Sigmoid colon (tissue), 7 donors: ENCODE results near the gene TKT. TPM values are rescaled to one million over a fixed set of nuclear protein-coding genes. Genes with fewer than 3 reads are reported as not detected.

Experiments
- DNase-seq: peaks from one replicate; pipeline ENCODE4 v3.0.0-alpha.2; 2019
- H3K27ac ChIP-seq, 4 donors: fragments of 200-600 bp; sonication (generic); one replicate each; pipeline ENCODE4 v1.5.1; 2016 to 2019; ENCODE audit warnings: mild to moderate bottlenecking in 1 of 4
- H3K27me3 ChIP-seq, 3 donors: fragments of 200-600 bp; sonication (generic); one replicate each; pipeline ENCODE4 v1.5.1; 2019; ENCODE audit warnings: mild to moderate bottlenecking in 1 of 3
- H3K36me3 ChIP-seq, 4 donors: fragments of 200-600 bp; sonication (generic); one replicate each; pipeline ENCODE4 v1.5.1; 2016 to 2019
- H3K4me1 ChIP-seq, 4 donors: fragments of 200-600 bp; sonication (generic); one replicate each; pipeline ENCODE4 v1.5.1; 2017 to 2019
- H3K4me3 ChIP-seq, 4 donors: fragments of 200-600 bp; sonication (generic); one replicate each; pipeline ENCODE4 v1.5.1; 2017 to 2019; ENCODE audit warnings: mild to moderate bottlenecking in 2 of 4, moderate library complexity in 1 of 4
- H3K9me3 ChIP-seq, 4 donors: fragments of 200-600 bp in 3 of 4; sonication (generic) in 3 of 4; one replicate each; pipeline versions ENCODE4 v1.5.1 to v1.6.1; 2013 to 2019
- EP300 ChIP-seq, 4 donors: sonication (generic); formaldehyde crosslinking; IDR thresholded peaks; one replicate each; pipeline ENCODE4 v1.6.1; 2017; ENCODE audit warnings: antibody characterized with exemption in 4 of 4
- POLR2A ChIP-seq, 2 donors: fragments of 450-650 bp; IDR thresholded peaks; one replicate each; pipeline ENCODE4 v1.6.1; 2016; ENCODE audit warnings: antibody characterized with exemption in 2 of 2, mild to moderate bottlenecking in 2 of 2, moderate library complexity in 2 of 2
- POLR2AphosphoS5 ChIP-seq, 4 donors: sonication (generic); formaldehyde crosslinking; IDR thresholded peaks; one replicate each; pipeline ENCODE4 v1.6.1; 2017; ENCODE audit warnings: antibody characterized with exemption in 4 of 4
- WGBS, 2 donors: extraction: QIAGEN DNeasy Blood & Tissue Kit; methylation state at CpG; one replicate each; pipeline ENCODE4 v1.1.7; 2013; 5-methylcytosine and 5-hydroxymethylcytosine counted together
- intact Hi-C: fragments of 100-400 bp; cut with DNase I; formaldehyde crosslinking; loops from one replicate; pipeline ENCODE4 v1.15.1; 2023
- polyA plus RNA-seq, 3 donors: library from polyadenylated mRNA; stranded (reverse); fragments of 200-250 nt; gene quantifications; one replicate each; pipeline ENCODE4 v1.2.3, GENCODE V29; 2013
- total RNA-seq, 4 donors: library from RNA; depleted of rRNA; stranded (reverse); fragments of >200 nt; gene quantifications; one replicate each; pipeline ENCODE4 v1.1.0, GENCODE V29; 2016
- TF ChIP-seq, protein P1 (sequence below), 4 experiments: fragments of 450-650 bp in 3 of 4; fragments of 200-600 bp in 1 of 4; IDR thresholded peaks; one replicate each; pipeline ENCODE4 v1.5.1; 2016 to 2019; ENCODE audit warnings: antibody characterized with exemption in 4 of 4, mild to moderate bottlenecking in 3 of 4, moderate library complexity in 2 of 4
- donor health status: healthy with polysubstance abuse.
- donor health status: Bipolar disorder and iron deficiency.
- donor health status: healthy.

Gene TKT
- total and polyA plus RNA-seq, 7 donors: 88.9 to 305 (median 184) TPM

GRCh38 chr3:53286727-53287126 lies 30.9 kb upstream of the TKT start:
- intact Hi-C loops: no loop called here
- H3K27me3 ChIP-seq: no peaks in the 10 kb centered on the region
- peaks cover 0 to 34% (median 2%) of the 10 kb centered on the region in 4 donors for H3K36me3 ChIP-seq
- 84 to 89% methylated on average over 1 of the region's 1 CpG for WGBS, 2 donors
- no peak overlapping the region for H3K4me3 ChIP-seq
- DNase-seq: no peak
- peaks cover 0 to 34% (median 25%) of the 10 kb centered on the region in 4 donors for H3K4me1 ChIP-seq
- peak overlapping the region; percentile 69 to 78 (median 75) for H3K27ac ChIP-seq
- TF ChIP-seq POLR2A (IDR thresholded peaks at IDR 0.05): no peak
- TF ChIP-seq, protein P1, sequence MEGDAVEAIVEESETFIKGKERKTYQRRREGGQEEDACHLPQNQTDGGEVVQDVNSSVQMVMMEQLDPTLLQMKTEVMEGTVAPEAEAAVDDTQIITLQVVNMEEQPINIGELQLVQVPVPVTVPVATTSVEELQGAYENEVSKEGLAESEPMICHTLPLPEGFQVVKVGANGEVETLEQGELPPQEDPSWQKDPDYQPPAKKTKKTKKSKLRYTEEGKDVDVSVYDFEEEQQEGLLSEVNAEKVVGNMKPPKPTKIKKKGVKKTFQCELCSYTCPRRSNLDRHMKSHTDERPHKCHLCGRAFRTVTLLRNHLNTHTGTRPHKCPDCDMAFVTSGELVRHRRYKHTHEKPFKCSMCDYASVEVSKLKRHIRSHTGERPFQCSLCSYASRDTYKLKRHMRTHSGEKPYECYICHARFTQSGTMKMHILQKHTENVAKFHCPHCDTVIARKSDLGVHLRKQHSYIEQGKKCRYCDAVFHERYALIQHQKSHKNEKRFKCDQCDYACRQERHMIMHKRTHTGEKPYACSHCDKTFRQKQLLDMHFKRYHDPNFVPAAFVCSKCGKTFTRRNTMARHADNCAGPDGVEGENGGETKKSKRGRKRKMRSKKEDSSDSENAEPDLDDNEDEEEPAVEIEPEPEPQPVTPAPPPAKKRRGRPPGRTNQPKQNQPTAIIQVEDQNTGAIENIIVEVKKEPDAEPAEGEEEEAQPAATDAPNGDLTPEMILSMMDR (IDR thresholded peaks at IDR 0.05): no peak
- TF ChIP-seq EP300 (IDR thresholded peaks at IDR 0.05): no peak
- TF ChIP-seq POLR2AphosphoS5 (IDR thresholded peaks at IDR 0.05): no peak
- no peaks in the 10 kb centered on the region for H3K9me3 ChIP-seq

- Histone ChIP-seq H3K4me1 (peaks cover 0 to 20% (median 13%) of the 10 kb centered on the region in 4 donors), H3K9me3 (no peaks in the 10 kb centered on the region), H3K27me3 (no peaks in the 10 kb centered on the region), H3K4me3 (no peak overlapping the region), H3K27ac (no peak overlapping the region), H3K36me3 (peaks cover 0 to 16% (median 0%) of the 10 kb centered on the region in 4 donors)
- intact Hi-C loops: no loop called here
- DNase-seq: no peak
- TF ChIP-seq POLR2AphosphoS5 (IDR thresholded peaks at IDR 0.05): no peak
- WGBS, 2 donors: 93 to 94% methylated on average over 8 of the region's 8 CpGs
Observed at GRCh38 chr3:53282581-53282980, 26.8 kb upstream of the TKT start.

DNA sequence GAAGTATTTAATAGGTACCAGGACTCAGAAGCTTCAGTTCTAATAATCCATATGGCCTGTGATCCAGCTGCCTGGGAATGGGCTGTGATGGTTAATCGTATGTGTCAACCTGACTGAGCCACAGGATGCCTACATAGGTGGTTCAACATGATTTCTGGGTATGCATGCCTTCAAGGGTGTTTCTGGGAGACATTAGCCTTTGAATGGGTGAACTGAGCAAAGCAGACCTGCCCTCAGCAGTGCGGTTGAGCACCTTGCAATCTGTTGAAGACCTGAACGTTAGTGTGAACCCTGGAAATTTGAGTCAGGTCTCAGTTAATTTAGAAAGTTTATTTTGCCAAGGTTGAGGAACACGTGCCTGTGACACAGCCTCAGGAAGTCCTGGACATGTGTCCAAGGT lies 22.8 kb upstream of the TKT start:
- no peaks in the 10 kb centered on the region for H3K36me3 ChIP-seq

GRCh38 chr3:53274938-53275605 lies 19.2 kb upstream of the TKT start:
- Histone ChIP-seq H3K27ac (no peak overlapping the region), H3K27me3 (no peaks in the 10 kb centered on the region), H3K9me3 (no peaks in the 10 kb centered on the region), H3K4me1 (peaks cover 0 to 13% (median 10%) of the 10 kb centered on the region in 4 donors), H3K4me3 (no peak overlapping the region), H3K36me3 (no peaks in the 10 kb centered on the region)
- no peak for TF ChIP-seq POLR2AphosphoS5 (IDR thresholded peaks at IDR 0.05)
- TF ChIP-seq, protein P1 (IDR thresholded peaks at IDR 0.05): no peak
- TF ChIP-seq EP300 (IDR thresholded peaks at IDR 0.05): no peak
- no peak for TF ChIP-seq POLR2A (IDR thresholded peaks at IDR 0.05)
- intact Hi-C loops: no loop called here
- WGBS, 2 donors: 40 to 53% methylated on average over 5 of the region's 5 CpGs
- peak; percentile 6 for DNase-seq

More for the DNA sequence above, 22.8 kb upstream of the TKT start:
- WGBS, 2 donors: 88 to 91% methylated on average over 4 of the region's 4 CpGs
- Histone ChIP-seq H3K27ac (no peak overlapping the region), H3K9me3 (no peaks in the 10 kb centered on the region), H3K4me3 (no peak overlapping the region), H3K27me3 (no peaks in the 10 kb centered on the region), H3K4me1 (no peaks in the 10 kb centered on the region)
- no peak for TF ChIP-seq POLR2A (IDR thresholded peaks at IDR 0.05)
- TF ChIP-seq POLR2AphosphoS5 (IDR thresholded peaks at IDR 0.05): no peak
- TF ChIP-seq, protein P1 (IDR thresholded peaks at IDR 0.05): no peak
- TF ChIP-seq EP300 (IDR thresholded peaks at IDR 0.05): no peak
- no peak for DNase-seq
- intact Hi-C loops: no loop called here

DNA sequence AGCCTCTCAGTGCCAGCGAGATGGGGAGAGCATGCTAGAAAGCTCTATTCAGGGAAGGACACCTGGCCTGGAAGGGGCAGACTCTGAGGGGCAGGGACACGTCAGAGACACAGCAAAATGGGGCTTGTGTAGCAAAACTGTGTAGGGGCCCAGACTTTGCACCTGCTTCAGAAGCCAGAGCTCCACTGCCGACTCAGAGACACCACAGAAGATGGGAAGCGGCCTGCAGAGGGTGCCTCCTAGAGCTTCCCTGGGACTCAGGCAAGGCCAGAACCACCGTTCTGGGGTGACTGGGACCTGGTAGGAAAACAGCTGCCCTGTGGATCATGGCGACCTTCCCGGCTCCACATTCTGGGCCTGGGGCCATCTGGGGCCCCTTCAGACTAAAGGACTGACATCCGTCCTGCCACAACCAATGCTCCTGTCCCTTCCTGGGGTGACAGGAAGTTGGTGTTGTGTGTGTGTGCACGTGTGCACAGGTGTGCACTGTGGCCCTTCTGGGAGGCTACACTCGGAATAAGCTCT lies 17.4 kb upstream of the TKT start:
- H3K36me3 ChIP-seq: no peaks in the 10 kb centered on the region
- no peaks in the 10 kb centered on the region for H3K27me3 ChIP-seq
- WGBS, 2 donors: 81 to 87% methylated on average over 10 of the region's 10 CpGs
- no peak overlapping the region for H3K27ac ChIP-seq
- peaks cover 0 to 26% (median 19%) of the 10 kb centered on the region in 4 donors for H3K4me1 ChIP-seq
- no peak overlapping the region for H3K4me3 ChIP-seq
- DNase-seq: no peak
- no peaks in the 10 kb centered on the region for H3K9me3 ChIP-seq
- intact Hi-C loops: no loop called here
- TF ChIP-seq POLR2A (IDR thresholded peaks at IDR 0.05) (no peak), EP300 (IDR thresholded peaks at IDR 0.05) (no peak), POLR2AphosphoS5 (IDR thresholded peaks at IDR 0.05) (no peak)
- TF ChIP-seq, protein P1 (IDR thresholded peaks at IDR 0.05): no peak
